ENCODE data around the gene PLXDC2.

The PLXDC2 gene

GRCh38 chr10:19925064-19925463, 108.8 kb downstream of the PLXDC2 start:
- ChIA-PET CTCF (no interaction called here), POLR2A (no interaction called here)
- WGBS (ENCODE audit: insufficient coverage) = 100% methylated on average over 3 of the region's 4 CpGs
- Histone ChIP-seq H3K27ac (ENCODE audit: insufficient read depth in 1 of 2, low read depth in 1 of 2, low read length in 2 of 2, poor library complexity in 1 of 2, severe bottlenecking in 2 of 2) (no peak overlapping the region), H3K4me1 (ENCODE audit: control extremely low read depth in 1 of 4, control insufficient read depth in 4 of 4, insufficient read depth in 4 of 4, low read length in 3 of 4) (peaks cover 0 to 6% (median 0%) of the 10 kb centered on the region in 4 experiments), H3K4me3 (ENCODE audit: control insufficient read depth in 1 of 7, extremely low read depth in 1 of 7, insufficient read depth in 4 of 7, low read depth in 2 of 7, low read length in 6 of 7) (no peak overlapping the region), H3K27me3 (replicated peaks in 2 of 5; ENCODE audit: control insufficient read depth in 4 of 5, insufficient read depth in 5 of 5, low read length in 4 of 5) (no peaks in the 10 kb centered on the region), H3K9me3 (ENCODE audit: control extremely low read depth in 1 of 5, control insufficient read depth in 4 of 5, insufficient read depth in 2 of 5, low read depth in 1 of 5, low read length in 4 of 5) (no peaks in the 10 kb centered on the region), H3K36me3 (ENCODE audit: control insufficient read depth in 4 of 4, insufficient read depth in 4 of 4, low read length in 3 of 4) (no peaks in the 10 kb centered on the region)
- no peak for DNase-seq

- CTCF ChIA-PET = interaction anchor here (0.9 kb wide), 1 partner anchor 36 kb away, joined by 3 read pairs; no protein-coding TSS in a partner anchor
- H3K4me3 ChIP-seq (ENCODE audit: control insufficient read depth in 1 of 7, extremely low read depth in 1 of 7, insufficient read depth in 4 of 7, low read depth in 2 of 7, low read length in 6 of 7) = no peak overlapping the region
- no peaks in the 10 kb centered on the region for H3K36me3 ChIP-seq (ENCODE audit: control insufficient read depth in 4 of 4, insufficient read depth in 4 of 4, low read length in 3 of 4)
- H3K27me3 ChIP-seq (replicated peaks in 2 of 5; ENCODE audit: control insufficient read depth in 4 of 5, insufficient read depth in 5 of 5, low read length in 4 of 5) = no peaks in the 10 kb centered on the region
- no peaks in the 10 kb centered on the region for H3K9me3 ChIP-seq (ENCODE audit: control extremely low read depth in 1 of 5, control insufficient read depth in 4 of 5, insufficient read depth in 2 of 5, low read depth in 1 of 5, low read length in 4 of 5)
- DNase-seq = no peak
- H3K4me1 ChIP-seq (ENCODE audit: control extremely low read depth in 1 of 4, control insufficient read depth in 4 of 4, insufficient read depth in 4 of 4, low read length in 3 of 4) = peaks cover 0 to 30% (median 11%) of the 10 kb centered on the region in 4 experiments
- 100% methylated on average over 5 of the region's 7 CpGs for WGBS (ENCODE audit: insufficient coverage)
- peak overlapping the region in 1 of 2 experiments; percentile 36 for H3K27ac ChIP-seq (ENCODE audit: insufficient read depth in 1 of 2, low read depth in 1 of 2, low read length in 2 of 2, poor library complexity in 1 of 2, severe bottlenecking in 2 of 2)
- POLR2A ChIA-PET = no interaction called here
These were observed 112.7 kb downstream of the PLXDC2 start for GRCh38 chr10:19928936-19929335.

DNA sequence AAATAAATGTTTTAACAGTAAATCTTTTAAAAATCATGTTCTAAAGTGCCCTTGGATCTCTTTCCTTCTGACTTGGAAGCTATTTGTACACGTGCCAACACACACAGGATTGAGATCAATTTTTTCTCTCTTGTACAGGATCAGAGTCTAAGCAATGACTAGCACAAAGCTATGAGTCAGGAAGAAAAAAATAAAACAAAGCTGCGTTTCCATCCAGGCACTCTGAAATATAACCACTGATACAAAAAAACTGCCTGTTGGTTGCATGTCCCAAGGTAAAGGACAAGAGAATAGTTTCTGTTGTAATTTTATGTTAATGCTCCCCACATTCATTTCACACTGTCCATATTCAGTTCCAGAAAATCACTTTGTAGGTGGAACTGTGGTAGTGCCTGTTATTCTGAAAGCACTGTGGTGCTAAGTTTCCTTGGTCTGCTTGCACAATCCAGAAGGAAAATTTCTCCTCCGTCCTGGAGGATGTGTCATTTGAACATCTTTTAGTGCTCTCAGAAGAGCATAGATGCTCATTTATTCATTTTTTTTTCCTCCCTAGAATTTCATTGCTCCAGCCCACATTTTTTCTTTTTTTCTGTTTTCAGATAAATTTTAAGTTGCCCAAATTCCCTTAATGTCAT, 113.4 kb downstream of the PLXDC2 start:
- no peak overlapping the region for H3K4me3 ChIP-seq (ENCODE audit: control insufficient read depth in 1 of 7, extremely low read depth in 1 of 7, insufficient read depth in 4 of 7, low read depth in 2 of 7, low read length in 6 of 7)
- H3K4me1 ChIP-seq (ENCODE audit: control extremely low read depth in 1 of 4, control insufficient read depth in 4 of 4, insufficient read depth in 4 of 4, low read length in 3 of 4) = peaks cover 0 to 30% (median 11%) of the 10 kb centered on the region in 4 experiments
- H3K36me3 ChIP-seq (ENCODE audit: control insufficient read depth in 4 of 4, insufficient read depth in 4 of 4, low read length in 3 of 4) = no peaks in the 10 kb centered on the region
- no peaks in the 10 kb centered on the region for H3K27me3 ChIP-seq (replicated peaks in 2 of 5; ENCODE audit: control insufficient read depth in 4 of 5, insufficient read depth in 5 of 5, low read length in 4 of 5)
- 38% methylated on average over 1 of the region's 3 CpGs for WGBS (ENCODE audit: insufficient coverage)
- H3K9me3 ChIP-seq (ENCODE audit: control extremely low read depth in 1 of 5, control insufficient read depth in 4 of 5, insufficient read depth in 2 of 5, low read depth in 1 of 5, low read length in 4 of 5) = no peaks in the 10 kb centered on the region
- peak overlapping the region in 1 of 2 experiments; percentile 36 for H3K27ac ChIP-seq (ENCODE audit: insufficient read depth in 1 of 2, low read depth in 1 of 2, low read length in 2 of 2, poor library complexity in 1 of 2, severe bottlenecking in 2 of 2)
- DNase-seq = peak; percentile 12 to 70 (median 48)
- ChIA-PET CTCF (interaction anchor here (0.9 kb wide), 1 partner anchor 37 kb away, joined by 3 read pairs; no protein-coding TSS in a partner anchor), POLR2A (no interaction called here)

DNA sequence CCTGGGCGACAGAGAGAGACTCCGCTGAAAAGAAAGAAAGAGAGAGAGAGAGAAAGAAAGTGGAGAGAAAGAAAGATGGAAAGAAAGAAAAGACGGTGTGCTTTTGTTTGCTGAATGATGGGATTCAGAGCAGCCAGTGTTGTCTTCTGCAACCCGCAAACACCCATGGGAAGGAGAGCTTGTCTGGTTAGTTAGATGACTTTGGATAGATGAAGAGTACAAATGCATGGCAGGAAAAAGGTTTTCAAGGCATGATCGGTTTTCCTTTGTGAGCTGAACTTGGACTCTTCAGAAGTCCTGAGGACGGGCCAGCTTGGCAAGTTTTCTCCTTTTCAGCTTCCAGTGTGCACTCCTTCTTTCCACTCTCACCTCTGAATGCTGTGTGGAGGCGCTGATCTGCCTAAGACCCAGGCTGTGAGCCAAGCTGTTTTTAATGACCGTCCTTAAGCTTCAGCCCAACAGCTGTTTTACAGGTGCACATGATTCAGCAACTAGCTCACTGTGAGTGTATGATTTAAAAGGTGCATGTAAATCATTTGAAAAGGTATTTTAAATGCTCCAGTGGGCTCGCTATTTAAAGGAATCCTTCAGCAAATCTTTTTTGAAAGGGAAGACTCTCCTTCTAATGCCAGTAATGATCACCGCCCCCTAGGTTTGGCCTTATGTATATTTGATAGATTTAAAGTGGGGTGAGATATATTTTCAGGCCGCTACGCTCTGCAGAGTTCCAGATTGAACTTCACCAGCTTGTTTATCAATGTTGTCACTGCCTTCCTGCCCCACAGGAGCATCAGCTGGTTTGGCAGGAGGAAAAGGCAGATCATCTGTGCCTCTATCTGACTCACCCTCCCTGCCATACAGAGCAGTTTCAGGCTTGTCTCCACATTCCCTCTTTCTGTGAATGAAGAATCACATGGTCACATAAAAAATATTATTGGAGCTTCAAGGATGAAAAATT, 115.0 kb downstream of the PLXDC2 start:
- WGBS (ENCODE audit: insufficient coverage) = 87% methylated on average over 10 of the region's 12 CpGs
- ChIA-PET CTCF (interaction anchor here (0.8 to 1.4 kb wide), 8 partner anchors 9 to 148 kb away, joined by 3 to 6 read pairs (median 3); no protein-coding TSS in a partner anchor), POLR2A (interaction anchor here (0.6 kb wide), 1 partner anchor 658 kb away, joined by 3 read pairs; no protein-coding TSS in a partner anchor)
- no peaks in the 10 kb centered on the region for H3K36me3 ChIP-seq (ENCODE audit: control insufficient read depth in 4 of 4, insufficient read depth in 4 of 4, low read length in 3 of 4)
- H3K9me3 ChIP-seq (ENCODE audit: control extremely low read depth in 1 of 5, control insufficient read depth in 4 of 5, insufficient read depth in 2 of 5, low read depth in 1 of 5, low read length in 4 of 5) = no peaks in the 10 kb centered on the region
- DNase-seq = peak; percentile 29 to 86 (median 71)
- no peak overlapping the region for H3K4me3 ChIP-seq (ENCODE audit: control insufficient read depth in 1 of 7, extremely low read depth in 1 of 7, insufficient read depth in 4 of 7, low read depth in 2 of 7, low read length in 6 of 7)
- no peak overlapping the region for H3K27ac ChIP-seq (ENCODE audit: insufficient read depth in 1 of 2, low read depth in 1 of 2, low read length in 2 of 2, poor library complexity in 1 of 2, severe bottlenecking in 2 of 2)
- peaks cover 0 to 33% (median 11%) of the 10 kb centered on the region in 4 experiments for H3K4me1 ChIP-seq (ENCODE audit: control extremely low read depth in 1 of 4, control insufficient read depth in 4 of 4, insufficient read depth in 4 of 4, low read length in 3 of 4)
- H3K27me3 ChIP-seq (replicated peaks in 2 of 5; ENCODE audit: control insufficient read depth in 4 of 5, insufficient read depth in 5 of 5, low read length in 4 of 5) = no peaks in the 10 kb centered on the region

DNA sequence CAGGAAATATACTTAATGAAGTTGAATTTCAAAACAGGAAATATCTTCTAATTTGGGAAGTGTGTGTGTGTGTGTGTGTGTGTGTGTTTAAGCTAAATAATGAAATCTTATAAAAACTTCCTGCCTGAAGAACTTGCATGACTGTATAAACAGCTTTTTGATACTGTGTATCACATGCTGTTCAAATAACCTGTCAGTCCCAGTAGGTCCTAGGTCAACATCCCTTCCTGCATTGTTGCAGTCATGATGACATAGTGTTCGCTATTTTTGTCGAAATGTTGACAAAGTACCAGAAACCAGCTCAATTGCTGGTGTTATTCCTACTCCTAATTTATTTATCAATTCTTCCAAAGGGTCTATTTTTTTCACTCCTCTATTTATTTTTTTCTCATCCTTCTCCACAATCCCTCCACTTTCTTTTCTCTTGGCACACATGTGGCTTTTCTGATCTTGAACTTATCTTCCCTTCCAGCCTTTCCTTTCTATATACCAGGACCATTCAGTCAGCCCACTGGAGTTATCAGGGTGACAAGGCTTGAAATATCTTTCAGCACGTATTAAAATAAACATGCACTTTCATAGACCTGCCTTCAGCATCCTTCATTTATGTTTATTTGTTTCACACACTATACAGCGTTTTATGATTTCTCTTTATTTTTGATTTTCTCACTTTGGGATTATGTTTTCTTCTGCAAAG, 115.8 kb downstream of the PLXDC2 start:
- peaks cover 0 to 33% (median 11%) of the 10 kb centered on the region in 4 experiments for H3K4me1 ChIP-seq (ENCODE audit: control extremely low read depth in 1 of 4, control insufficient read depth in 4 of 4, insufficient read depth in 4 of 4, low read length in 3 of 4)
- CTCF ChIA-PET = interaction anchor here (0.8 to 1.4 kb wide), 7 partner anchors 9 to 148 kb away, joined by 3 to 6 read pairs (median 3); no protein-coding TSS in a partner anchor

GRCh38 chr10:19932806-19933371, 116.7 kb downstream of the PLXDC2 start:
- Histone ChIP-seq H3K9me3 (ENCODE audit: control extremely low read depth in 1 of 5, control insufficient read depth in 4 of 5, insufficient read depth in 2 of 5, low read depth in 1 of 5, low read length in 4 of 5) (no peaks in the 10 kb centered on the region), H3K27ac (ENCODE audit: insufficient read depth in 1 of 2, low read depth in 1 of 2, low read length in 2 of 2, poor library complexity in 1 of 2, severe bottlenecking in 2 of 2) (no peak overlapping the region), H3K4me1 (ENCODE audit: control extremely low read depth in 1 of 4, control insufficient read depth in 4 of 4, insufficient read depth in 4 of 4, low read length in 3 of 4) (peaks cover 0 to 33% (median 11%) of the 10 kb centered on the region in 4 experiments), H3K4me3 (ENCODE audit: control insufficient read depth in 1 of 7, extremely low read depth in 1 of 7, insufficient read depth in 4 of 7, low read depth in 2 of 7, low read length in 6 of 7) (no peak overlapping the region), H3K27me3 (replicated peaks in 2 of 5; ENCODE audit: control insufficient read depth in 4 of 5, insufficient read depth in 5 of 5, low read length in 4 of 5) (no peaks in the 10 kb centered on the region), H3K36me3 (ENCODE audit: control insufficient read depth in 4 of 4, insufficient read depth in 4 of 4, low read length in 3 of 4) (no peaks in the 10 kb centered on the region)
- ChIA-PET POLR2A (no interaction called here), CTCF (no interaction called here)
- 100% methylated on average over 1 of the region's 5 CpGs for WGBS (ENCODE audit: insufficient coverage)
- DNase-seq = no peak

More for the DNA sequence above, 115.8 kb downstream of the PLXDC2 start:
- Histone ChIP-seq H3K9me3 (ENCODE audit: control extremely low read depth in 1 of 5, control insufficient read depth in 4 of 5, insufficient read depth in 2 of 5, low read depth in 1 of 5, low read length in 4 of 5) (no peaks in the 10 kb centered on the region), H3K27ac (ENCODE audit: insufficient read depth in 1 of 2, low read depth in 1 of 2, low read length in 2 of 2, poor library complexity in 1 of 2, severe bottlenecking in 2 of 2) (no peak overlapping the region), H3K27me3 (replicated peaks in 2 of 5; ENCODE audit: control insufficient read depth in 4 of 5, insufficient read depth in 5 of 5, low read length in 4 of 5) (no peaks in the 10 kb centered on the region), H3K4me3 (ENCODE audit: control insufficient read depth in 1 of 7, extremely low read depth in 1 of 7, insufficient read depth in 4 of 7, low read depth in 2 of 7, low read length in 6 of 7) (no peak overlapping the region), H3K36me3 (ENCODE audit: control insufficient read depth in 4 of 4, insufficient read depth in 4 of 4, low read length in 3 of 4) (no peaks in the 10 kb centered on the region)
- WGBS (ENCODE audit: insufficient coverage) = 74% methylated on average over 4 of the region's 4 CpGs
- POLR2A ChIA-PET = no interaction called here
- peak; percentile 14 to 61 (median 34) for DNase-seq

Measured in common myeloid progenitor, CD34-positive (primary cell).